ENCODE data around the gene TGFBR3.

The TGFBR3 gene

DNA sequence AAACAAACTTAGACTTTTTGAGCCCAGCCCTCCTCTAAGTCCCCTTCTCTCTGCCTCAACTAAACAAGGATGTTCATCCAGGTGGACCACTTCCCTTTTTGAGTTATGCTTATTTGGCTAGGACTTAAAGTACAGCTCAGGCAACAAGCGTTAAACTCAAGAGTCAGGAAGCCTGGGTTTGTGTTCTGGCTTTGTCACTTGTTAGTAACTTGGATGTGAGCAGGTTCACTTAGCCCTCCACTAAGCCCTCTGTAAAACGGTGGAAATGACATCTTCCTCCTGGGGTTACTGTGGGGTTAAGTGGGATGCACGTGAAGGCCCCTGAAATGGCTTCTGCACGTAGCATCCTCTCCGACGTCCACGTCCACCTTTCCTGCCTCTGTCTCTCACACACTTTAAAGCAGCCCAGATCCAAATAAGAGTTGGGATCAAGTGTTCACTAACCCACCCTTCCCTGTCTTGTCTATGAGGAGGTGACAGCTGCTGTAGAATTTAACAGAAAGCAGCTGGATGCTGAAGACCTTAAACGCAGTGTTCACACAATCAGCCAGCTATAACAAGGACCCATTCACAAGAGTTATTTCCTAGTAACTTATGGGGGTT, 152.7 kb downstream of the TGFBR3 start:
- POLR2A ChIA-PET (ENCODE audit: low non-redundant PET), result no interaction called here
- no peak overlapping the region for H3K27ac ChIP-seq
- no peak for TF ChIP-seq CTCF (conservative IDR thresholded peaks at IDR 0.05; ENCODE audit: low read depth)
- DNase-seq (ENCODE audit: low spot score), result no peak
- CTCF ChIA-PET, result no interaction called here

GRCh38 chr1:91732291-91733107, 153.5 kb downstream of the TGFBR3 start:
- CTCF ChIA-PET, result no interaction called here
- TF ChIP-seq CTCF (conservative IDR thresholded peaks at IDR 0.05; ENCODE audit: low read depth), result no peak

DNA sequence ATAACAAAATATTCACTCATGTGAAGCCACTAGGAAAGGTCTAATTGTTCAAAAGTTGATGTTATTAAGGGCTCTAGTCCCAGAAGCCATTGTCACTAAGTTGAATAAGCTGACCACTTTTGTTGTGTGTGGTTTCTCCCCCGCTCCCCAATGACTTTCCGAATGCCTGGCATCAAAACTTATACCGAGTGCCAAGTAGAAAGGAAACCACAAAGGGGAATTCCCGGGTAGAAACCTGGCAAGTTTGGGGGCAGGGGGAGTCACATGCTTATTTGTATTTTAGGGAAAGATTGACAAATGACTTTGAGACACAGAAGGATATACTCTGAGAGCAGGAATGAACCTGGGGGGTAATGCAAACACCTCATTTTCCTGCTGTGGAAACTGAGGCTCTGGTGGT, 154.1 kb downstream of the TGFBR3 start:
- DNase-seq (ENCODE audit: low spot score), result peak; percentile 51
- TF ChIP-seq CTCF (conservative IDR thresholded peaks at IDR 0.05; ENCODE audit: low read depth), result no peak
- ChIA-PET CTCF (no interaction called here), POLR2A (ENCODE audit: low non-redundant PET) (no interaction called here)
- H3K27ac ChIP-seq, result peak overlapping the region; percentile 94

More at GRCh38 chr1:91732291-91733107, 153.5 kb downstream of the TGFBR3 start:
- peak overlapping the region; percentile 94 for H3K27ac ChIP-seq
- POLR2A ChIA-PET (ENCODE audit: low non-redundant PET), result no interaction called here
- DNase-seq (ENCODE audit: low spot score), result peak; percentile 67

DNA sequence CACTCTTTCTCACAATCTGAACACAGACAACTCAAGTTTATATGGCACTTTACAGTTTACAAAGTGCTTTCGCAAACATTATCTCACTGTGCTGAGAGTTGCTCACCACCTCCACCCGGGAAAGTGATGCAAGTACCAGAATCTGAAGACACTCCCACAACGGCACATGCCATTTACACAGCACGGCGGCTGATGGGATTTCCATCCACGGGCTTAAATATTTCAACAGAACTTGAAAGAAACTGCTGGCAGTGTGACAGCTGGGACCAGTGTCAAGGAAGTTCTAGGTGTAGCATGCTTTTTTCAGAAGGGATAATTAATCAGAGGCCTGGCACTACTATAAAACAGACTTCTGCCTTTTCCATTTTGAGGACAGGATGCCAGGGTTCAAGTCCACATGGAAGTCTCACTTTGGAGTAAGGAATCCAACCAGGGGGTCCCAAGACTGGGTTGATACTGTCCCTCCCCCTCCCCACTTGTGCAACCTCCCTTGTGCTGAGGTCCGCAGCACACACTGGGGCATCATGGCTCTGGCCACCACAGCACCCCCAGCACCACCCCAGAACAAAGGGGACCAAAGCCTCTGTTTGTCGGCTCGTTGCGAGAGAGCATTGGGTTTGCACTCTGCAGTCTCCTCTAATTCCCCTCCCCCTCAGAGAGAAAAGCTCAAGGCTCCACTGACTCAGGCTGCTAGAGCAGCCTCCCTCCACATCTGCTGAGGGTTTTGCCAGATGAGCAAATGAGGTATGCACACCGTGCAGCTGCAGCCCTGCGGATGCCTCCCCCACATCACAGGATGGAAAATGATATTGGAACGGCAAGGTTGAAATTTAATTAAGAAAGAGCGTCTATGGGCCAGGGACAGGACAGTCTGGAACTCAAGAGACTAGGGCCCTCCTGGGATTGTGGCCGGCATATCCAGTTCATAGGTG, 154.9 kb downstream of the TGFBR3 start:
- peak overlapping the region; percentile 94 for H3K27ac ChIP-seq
- TF ChIP-seq CTCF (conservative IDR thresholded peaks at IDR 0.05; ENCODE audit: low read depth), result no peak
- peak; percentile 47 for DNase-seq (ENCODE audit: low spot score)
- CTCF ChIA-PET, result interaction anchor here (0.6 kb wide), 1 partner anchor 1029 kb away, joined by 3 read pairs; no protein-coding TSS in a partner anchor
- POLR2A ChIA-PET (ENCODE audit: low non-redundant PET), result no interaction called here

- POLR2A ChIA-PET (ENCODE audit: low non-redundant PET), result no interaction called here
- CTCF ChIA-PET, result interaction anchor here (0.5 kb wide), 1 partner anchor 157 kb away, joined by 3 read pairs; no protein-coding TSS in a partner anchor
- H3K27ac ChIP-seq, result no peak overlapping the region
- no peak for TF ChIP-seq CTCF (conservative IDR thresholded peaks at IDR 0.05; ENCODE audit: low read depth)
- DNase-seq (ENCODE audit: low spot score), result no peak
These were observed 156.2 kb downstream of the TGFBR3 start for GRCh38 chr1:91729621-91730358.

Measured in RWPE1 (cell line).